Retinal pigment epithelial cell (primary cell): ENCODE results near the gene FUBP1.
"Not testable (repeated sequence)": the region's sequence is repeated elsewhere in the genome, so short reads cannot be mapped to it uniquely, and the experiment has no call there.

ENCODE experiments used
- DNase-seq: peaks from one replicate; pipeline ENCODE4 v3.0.0-alpha.2; 2010; ENCODE audit warnings: low read depth
- H3K4me3 ChIP-seq: 2 replicates; pipeline ENCODE4 v1.5.1; 2011; ENCODE audit warnings: mild to moderate bottlenecking, low read length, control low read depth, moderate library complexity
- TF ChIP-seq, protein P1 (sequence below): conservative IDR thresholded peaks from 2 replicates; pipeline ENCODE4 v1.5.1; 2011; ENCODE audit warnings: low read depth, low read length, control low read depth, inconsistent platforms

FUBP1 gene

DNA sequence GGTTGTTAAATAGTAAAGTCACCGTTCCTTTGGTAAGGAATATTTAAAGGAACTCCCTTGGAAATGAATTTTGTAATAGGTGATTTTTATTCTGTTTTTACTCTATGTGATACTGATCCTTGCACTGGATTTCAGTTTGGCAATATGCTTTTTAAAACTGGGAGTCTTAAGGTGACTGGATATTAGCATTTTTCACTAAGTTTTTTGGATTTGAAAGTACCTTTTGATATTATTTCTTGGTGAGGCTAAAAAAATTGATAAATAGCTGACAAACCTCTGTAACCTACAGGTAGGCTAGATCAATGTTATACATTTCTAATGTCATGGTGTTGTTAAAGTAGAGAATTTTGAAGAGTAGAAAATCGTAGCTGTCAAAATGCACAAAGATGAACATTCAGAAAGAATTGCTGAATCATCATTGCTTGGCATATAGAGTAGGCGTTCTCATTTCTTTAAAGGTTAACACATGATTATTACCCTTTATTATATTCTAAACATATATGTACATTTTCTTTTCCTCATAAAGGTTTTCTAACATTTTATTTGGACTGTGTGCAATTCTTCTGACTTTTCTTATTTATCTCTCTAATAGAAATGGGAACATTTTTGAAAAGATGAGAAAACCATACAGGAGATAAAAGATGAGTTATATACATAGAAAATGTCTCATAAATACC is 24.3 kb upstream of the FUBP1 start:
- DNase-seq = no peak
- TF ChIP-seq, protein P1, sequence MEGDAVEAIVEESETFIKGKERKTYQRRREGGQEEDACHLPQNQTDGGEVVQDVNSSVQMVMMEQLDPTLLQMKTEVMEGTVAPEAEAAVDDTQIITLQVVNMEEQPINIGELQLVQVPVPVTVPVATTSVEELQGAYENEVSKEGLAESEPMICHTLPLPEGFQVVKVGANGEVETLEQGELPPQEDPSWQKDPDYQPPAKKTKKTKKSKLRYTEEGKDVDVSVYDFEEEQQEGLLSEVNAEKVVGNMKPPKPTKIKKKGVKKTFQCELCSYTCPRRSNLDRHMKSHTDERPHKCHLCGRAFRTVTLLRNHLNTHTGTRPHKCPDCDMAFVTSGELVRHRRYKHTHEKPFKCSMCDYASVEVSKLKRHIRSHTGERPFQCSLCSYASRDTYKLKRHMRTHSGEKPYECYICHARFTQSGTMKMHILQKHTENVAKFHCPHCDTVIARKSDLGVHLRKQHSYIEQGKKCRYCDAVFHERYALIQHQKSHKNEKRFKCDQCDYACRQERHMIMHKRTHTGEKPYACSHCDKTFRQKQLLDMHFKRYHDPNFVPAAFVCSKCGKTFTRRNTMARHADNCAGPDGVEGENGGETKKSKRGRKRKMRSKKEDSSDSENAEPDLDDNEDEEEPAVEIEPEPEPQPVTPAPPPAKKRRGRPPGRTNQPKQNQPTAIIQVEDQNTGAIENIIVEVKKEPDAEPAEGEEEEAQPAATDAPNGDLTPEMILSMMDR = no peak
- H3K4me3 ChIP-seq = no peak overlapping the region

DNA sequence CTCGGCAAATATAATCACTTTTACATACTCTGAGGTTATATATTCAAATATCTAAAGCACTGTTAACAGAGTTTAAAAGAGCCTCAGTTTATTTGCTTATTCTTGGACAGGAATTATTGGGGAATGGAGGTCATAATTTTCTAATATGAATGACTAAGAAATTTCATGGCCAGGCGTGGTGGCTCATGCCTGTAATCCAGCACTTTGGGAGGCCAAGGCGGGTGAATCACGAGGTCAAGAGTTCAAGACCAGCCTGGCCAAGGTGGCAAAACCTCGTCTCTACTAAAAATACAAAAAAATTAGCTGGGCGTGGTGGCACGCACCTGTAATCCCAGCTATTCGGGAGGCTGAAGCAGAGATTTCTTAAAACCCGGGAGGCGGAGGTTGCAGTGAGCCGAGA is 21.7 kb upstream of the FUBP1 start:
- not testable (repeated sequence) for H3K4me3 ChIP-seq, DNase-seq

DNA sequence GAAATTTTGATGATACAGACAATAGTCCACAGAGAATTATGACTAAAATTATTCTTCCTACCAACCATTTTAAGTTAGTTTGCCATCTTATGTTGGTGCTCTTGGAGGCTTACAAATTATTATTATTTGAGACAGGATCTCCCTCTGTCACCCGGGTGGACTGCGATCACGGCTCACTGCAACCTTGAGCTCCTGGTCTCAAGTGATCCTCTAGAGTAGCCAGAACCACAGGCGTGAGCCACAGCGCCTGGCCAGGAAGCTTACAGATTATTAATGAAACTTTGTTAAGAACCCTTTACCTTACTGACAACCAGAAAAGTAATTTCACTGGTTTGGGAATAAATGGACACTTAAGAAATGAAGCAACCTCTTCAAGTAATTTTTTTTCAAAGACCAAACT is 17.9 kb upstream of the FUBP1 start:
- TF ChIP-seq, protein P1 = no peak
- no peak overlapping the region for H3K4me3 ChIP-seq
- DNase-seq = no peak

DNA sequence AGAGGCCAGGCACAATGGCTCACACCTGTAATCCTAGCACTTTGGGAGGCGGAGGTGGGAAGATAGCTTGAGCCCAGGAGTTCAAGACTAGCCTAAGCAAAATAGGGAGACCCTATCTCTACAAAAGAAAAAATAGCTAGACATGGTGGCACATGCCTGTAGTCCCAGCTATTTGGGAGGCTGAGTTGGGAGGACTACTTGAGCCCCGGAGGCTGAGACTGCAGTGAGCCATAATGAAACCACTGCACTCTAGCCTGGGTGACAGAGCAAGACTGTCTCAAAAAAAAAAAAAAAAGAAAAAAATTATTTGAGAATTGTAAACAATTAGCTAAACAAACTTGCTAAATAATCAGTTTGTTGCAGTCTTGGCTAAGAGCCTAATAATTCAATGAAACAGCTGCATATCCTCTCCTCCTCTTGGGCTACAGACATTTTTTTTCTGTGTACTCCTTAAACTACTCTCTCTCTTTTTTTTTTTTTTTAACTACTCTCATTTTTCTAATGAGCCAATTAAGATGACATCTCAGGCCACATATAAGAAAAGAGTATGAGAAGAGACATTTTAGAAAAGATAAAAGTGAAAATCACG is 15.3 kb upstream of the FUBP1 start:
- DNase-seq = no peak
- TF ChIP-seq, protein P1 = no peak
- no peak overlapping the region for H3K4me3 ChIP-seq

DNA sequence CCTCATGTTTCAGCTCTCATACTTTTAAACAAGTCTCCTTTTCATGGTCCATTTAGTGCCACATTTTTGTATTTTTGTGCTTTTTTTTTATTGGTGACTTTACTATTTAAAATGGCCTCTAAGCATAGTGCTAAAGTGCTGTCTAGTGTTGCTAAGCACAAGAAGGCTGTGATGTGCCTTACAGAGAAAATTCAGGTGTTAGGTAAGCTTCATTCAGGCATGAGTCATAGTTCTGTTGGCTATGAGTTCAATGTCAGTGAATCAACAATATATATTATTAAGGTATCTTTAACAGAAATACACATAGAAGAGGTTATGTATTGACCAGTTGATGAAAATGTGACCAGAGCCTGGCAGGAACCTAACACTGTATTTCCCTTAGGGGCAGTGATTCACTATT is 12.8 kb upstream of the FUBP1 start:
- no peak for DNase-seq
- no peak overlapping the region for H3K4me3 ChIP-seq
- TF ChIP-seq, protein P1 = no peak

DNA sequence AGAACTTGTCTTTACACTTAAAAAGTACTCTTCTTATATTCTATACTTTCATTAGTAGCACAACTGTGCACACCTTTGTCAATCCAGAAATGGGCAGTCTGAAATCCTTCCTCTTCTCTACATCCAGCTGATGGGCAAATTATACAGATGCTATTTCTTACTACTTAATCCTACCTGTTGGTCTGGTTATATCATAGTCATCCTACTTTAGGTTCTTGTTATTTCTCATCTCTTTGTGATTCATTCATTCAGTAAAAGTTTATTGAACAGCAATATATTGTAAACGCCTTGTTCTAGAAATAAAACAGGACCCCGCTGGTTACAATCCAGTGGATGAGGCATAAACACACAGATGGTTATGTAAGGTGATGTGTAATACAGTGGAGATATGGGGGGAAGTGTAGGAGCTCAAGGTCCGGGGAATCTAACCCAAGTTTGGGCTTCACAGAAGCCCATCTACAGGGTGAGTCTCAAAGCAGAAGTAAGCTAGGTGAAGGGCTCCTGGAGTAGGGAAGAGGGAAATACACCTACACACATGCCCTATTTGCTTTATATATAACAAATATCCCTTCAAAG is 11.8 kb upstream of the FUBP1 start:
- TF ChIP-seq, protein P1 = no peak
- DNase-seq = no peak
- no peak overlapping the region for H3K4me3 ChIP-seq

DNA sequence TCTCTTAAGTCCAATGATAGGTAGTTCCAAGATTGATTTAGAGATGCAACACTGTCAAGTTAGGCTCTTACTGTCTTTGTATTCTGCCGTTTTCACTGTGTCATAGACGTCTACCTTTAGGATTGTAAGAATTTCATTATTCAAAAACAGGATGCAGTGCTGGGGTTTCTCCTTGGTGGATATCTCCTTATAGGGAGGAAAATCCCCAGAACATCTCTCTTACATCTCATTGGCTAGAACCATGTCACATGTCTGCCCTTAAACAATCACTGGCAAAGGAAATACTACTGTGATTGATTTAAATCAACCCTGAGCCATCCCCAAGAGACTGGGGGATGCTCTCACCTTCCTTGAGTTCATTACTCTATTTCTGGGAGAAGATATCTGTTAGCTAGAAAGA is 10.9 kb upstream of the FUBP1 start:
- no peak overlapping the region for H3K4me3 ChIP-seq
- TF ChIP-seq, protein P1 = no peak
- DNase-seq = no peak
